NCI-H128 (cell line): ENCODE data around the gene SCAMP3.
"Not testable (repeated sequence)": the region's sequence is repeated elsewhere in the genome, so short reads cannot be mapped to it uniquely, and the experiment has no call there.

Source experiments
- DNase-seq: peaks from one replicate; lab custom pipeline; 2025; ENCODE audit not compliant: unreplicated experiment; lab: John Stamatoyannopoulos, UW

The SCAMP3 gene

GRCh38 chr1:155261852-155262673, at the start of gene SCAMP3:
TSS of gene SCAMP3 (minus strand) at chr1:155262360. CDS start at chr1:155262151, 209 bp downstream.
- DNase-seq: peak; percentile 95

GRCh38 chr1:155309423-155310021, 47.4 kb upstream of the SCAMP3 start:
- DNase-seq: no peak

GRCh38 chr1:155308493-155309422, 46.6 kb upstream of the SCAMP3 start, which contains the start of gene FDPS:
TSS of gene FDPS (plus strand) at chr1:155308866. CDS start at chr1:155309790, 924 bp downstream.
- peak; percentile 99 for DNase-seq

GRCh38 chr1:155307247-155307740, 45.1 kb upstream of the SCAMP3 start:
- no peak for DNase-seq

- DNase-seq: no peak
Observed at GRCh38 chr1:155305881-155306391, 43.8 kb upstream of the SCAMP3 start.

- DNase-seq: no peak
Observed at GRCh38 chr1:155304558-155305063, 42.5 kb upstream of the SCAMP3 start.

GRCh38 chr1:155301342-155301841, 39.2 kb upstream of the SCAMP3 start, which contains the start of gene PKLR:
TSS of gene PKLR (minus strand) at chr1:155301438. CDS start at chr1:155301395, 43 bp downstream.
- no peak for DNase-seq

- no peak for DNase-seq
Observed at GRCh38 chr1:155300553-155301329, 38.6 kb upstream of the SCAMP3 start.

GRCh38 chr1:155300024-155300423, 37.9 kb upstream of the SCAMP3 start:
- DNase-seq: no peak

- DNase-seq: no peak
Observed at GRCh38 chr1:155297384-155297783, 35.2 kb upstream of the SCAMP3 start.

- no peak for DNase-seq
Observed at GRCh38 chr1:155296661-155297060, 34.5 kb upstream of the SCAMP3 start.

GRCh38 chr1:155295942-155296267, 33.7 kb upstream of the SCAMP3 start:
- DNase-seq: no peak

GRCh38 chr1:155295183-155295941, 33.2 kb upstream of the SCAMP3 start:
- no peak for DNase-seq

- no peak for DNase-seq
Observed at GRCh38 chr1:155294520-155295182, 32.5 kb upstream of the SCAMP3 start.

GRCh38 chr1:155293086-155293749, 31.1 kb upstream of the SCAMP3 start:
- DNase-seq: no peak

- not testable (repeated sequence) for DNase-seq
Observed at GRCh38 chr1:155291006-155291405, 28.8 kb upstream of the SCAMP3 start.

- DNase-seq: no peak
Observed at GRCh38 chr1:155287987-155288543, 25.9 kb upstream of the SCAMP3 start.

GRCh38 chr1:155286544-155286943, 24.4 kb upstream of the SCAMP3 start:
- no peak for DNase-seq
